GM12872 (cell line): Measurements from ENCODE around the gene STXBP5.

Source experiments
- TF ChIP-seq, protein P1 (sequence below): IDR thresholded peaks from 3 replicates; pipeline ENCODE4 v1.5.1; 2011; ENCODE audit warnings: low read depth, mild to moderate bottlenecking, low read length, moderate library complexity; ENCODE audit not compliant: insufficient read depth

The STXBP5 gene

GRCh38 chr6:147331401-147331800 is 127.2 kb downstream of the STXBP5 start:
- TF ChIP-seq, protein P1, sequence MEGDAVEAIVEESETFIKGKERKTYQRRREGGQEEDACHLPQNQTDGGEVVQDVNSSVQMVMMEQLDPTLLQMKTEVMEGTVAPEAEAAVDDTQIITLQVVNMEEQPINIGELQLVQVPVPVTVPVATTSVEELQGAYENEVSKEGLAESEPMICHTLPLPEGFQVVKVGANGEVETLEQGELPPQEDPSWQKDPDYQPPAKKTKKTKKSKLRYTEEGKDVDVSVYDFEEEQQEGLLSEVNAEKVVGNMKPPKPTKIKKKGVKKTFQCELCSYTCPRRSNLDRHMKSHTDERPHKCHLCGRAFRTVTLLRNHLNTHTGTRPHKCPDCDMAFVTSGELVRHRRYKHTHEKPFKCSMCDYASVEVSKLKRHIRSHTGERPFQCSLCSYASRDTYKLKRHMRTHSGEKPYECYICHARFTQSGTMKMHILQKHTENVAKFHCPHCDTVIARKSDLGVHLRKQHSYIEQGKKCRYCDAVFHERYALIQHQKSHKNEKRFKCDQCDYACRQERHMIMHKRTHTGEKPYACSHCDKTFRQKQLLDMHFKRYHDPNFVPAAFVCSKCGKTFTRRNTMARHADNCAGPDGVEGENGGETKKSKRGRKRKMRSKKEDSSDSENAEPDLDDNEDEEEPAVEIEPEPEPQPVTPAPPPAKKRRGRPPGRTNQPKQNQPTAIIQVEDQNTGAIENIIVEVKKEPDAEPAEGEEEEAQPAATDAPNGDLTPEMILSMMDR, result no peak

- TF ChIP-seq, protein P1, result no peak
Observed at GRCh38 chr6:147337921-147338320, 133.7 kb downstream of the STXBP5 start.

DNA sequence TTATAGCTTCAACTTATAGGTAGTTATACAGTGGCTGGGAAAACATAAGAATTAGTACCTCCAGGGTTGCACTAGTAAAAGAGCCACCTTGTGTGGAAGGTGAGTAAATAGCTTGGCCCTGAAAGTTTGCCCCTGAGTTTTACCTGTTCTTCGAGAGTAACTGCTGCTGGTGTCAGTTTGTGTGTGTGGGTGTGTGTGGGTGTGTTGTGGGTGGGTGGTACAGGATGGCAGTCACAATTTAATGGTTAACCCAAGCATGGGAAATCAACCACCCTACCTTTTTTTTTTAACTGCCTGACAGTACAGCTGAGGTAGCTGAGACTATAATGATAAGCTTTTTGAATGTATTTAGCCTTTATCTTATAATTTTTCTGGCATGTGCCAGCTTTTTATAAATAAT is 137.3 kb downstream of the STXBP5 start:
- TF ChIP-seq, protein P1, result no peak

GRCh38 chr6:147345902-147346301 is 141.7 kb downstream of the STXBP5 start:
- TF ChIP-seq, protein P1, result no peak

DNA sequence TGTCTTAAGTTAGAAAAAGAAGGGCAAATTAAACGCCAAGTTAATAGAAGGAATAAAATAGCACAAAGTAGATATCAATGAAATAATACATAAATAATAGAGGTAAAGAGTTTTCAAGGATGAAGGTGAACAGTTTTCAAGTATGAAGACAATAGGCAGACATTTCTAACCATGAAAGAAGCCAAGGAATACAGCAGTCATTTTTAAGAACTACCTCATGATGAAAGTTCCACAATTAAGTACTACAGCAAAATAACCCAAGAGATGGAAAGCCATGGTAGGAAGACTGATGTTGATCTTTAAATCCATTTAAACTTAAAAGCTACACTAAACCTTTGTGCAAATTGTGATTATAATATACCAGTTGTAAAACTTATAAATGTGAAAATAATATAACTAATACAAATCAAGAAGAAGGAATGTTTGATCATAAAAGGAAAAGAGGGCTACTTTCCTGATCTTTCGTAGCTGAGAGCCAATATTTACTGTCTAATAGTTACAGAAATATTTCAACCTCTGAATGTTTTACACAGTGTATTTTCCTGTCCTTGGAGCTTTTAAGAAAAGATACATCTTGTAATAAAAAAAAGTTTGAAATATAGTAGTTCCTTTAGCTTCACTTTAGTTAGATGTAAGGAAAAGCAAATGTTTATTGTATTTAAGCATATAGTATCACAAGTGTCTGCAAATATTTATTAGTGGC is 143.1 kb downstream of the STXBP5 start:
- TF ChIP-seq, protein P1, result no peak

- TF ChIP-seq, protein P1, result no peak
Observed at GRCh38 chr6:147347882-147348575, 143.8 kb downstream of the STXBP5 start.

DNA sequence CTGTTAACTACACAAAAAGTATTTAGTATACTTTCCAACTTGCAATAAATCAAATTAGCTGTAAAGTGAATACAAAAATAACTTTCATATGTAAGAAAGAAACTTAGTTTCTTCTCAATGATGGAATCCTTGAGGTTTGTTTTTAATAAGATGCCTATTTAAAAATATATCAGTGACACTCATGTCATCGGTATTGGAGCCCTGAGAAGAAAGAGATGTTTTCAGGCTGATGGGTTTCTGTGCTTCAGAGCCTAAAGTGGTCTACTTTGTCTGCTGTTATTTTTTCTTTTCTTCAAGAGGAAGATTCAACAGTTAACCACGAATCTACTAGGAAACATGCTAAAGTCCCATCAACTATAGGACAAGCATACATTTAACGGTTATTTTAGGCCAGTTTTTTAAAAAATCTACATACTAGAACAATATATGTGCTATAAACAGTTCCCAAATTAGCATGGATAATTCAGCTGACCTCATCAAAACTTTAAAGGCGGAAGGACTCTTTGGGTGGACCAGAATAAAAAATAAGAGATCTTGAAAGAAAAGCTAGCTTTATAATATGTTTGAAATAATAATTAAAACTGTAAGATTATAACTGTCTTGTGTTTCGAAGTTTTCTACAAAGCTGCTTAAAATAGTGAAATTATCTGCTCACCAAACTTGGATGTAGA is 157.2 kb downstream of the STXBP5 start:
- TF ChIP-seq, protein P1, result no peak
